HTERT RPE-1 (cell line): ENCODE data around the gene ZYX.
"Not testable (repeated sequence)": the region's sequence is repeated elsewhere in the genome, so short reads cannot be mapped to it uniquely, and the experiment has no call there.

ENCODE experiments used
- in situ Hi-C: fragments of 300-500 bp; cut with MboI; formaldehyde crosslinking; loops from 4 replicates; pipeline ENCODE4 v1.14.3; 2020; ENCODE audit warnings: low sequenced_read_pairs

The ZYX gene

GRCh38 chr7:143384661-143385631, 3.8 kb downstream of the ZYX start:
- in situ Hi-C loops: no loop called here

GRCh38 chr7:143385891-143386781, 5.0 kb downstream of the ZYX start:
- in situ Hi-C loops: no loop called here

- in situ Hi-C loops: no loop called here
Observed at GRCh38 chr7:143387156-143387975, 6.2 kb downstream of the ZYX start.

- in situ Hi-C loops: no loop called here
Observed at GRCh38 chr7:143388051-143388450, 6.9 kb downstream of the ZYX start.

- in situ Hi-C loops: no loop called here
Observed at GRCh38 chr7:143388491-143389101, 7.5 kb downstream of the ZYX start.

GRCh38 chr7:143389316-143390103, 8.4 kb downstream of the ZYX start:
- in situ Hi-C loops: no loop called here

- in situ Hi-C loops: no loop called here
Observed at GRCh38 chr7:143390104-143390772, 9.1 kb downstream of the ZYX start.

- in situ Hi-C loops: no loop called here
Observed at GRCh38 chr7:143390773-143391317, 9.7 kb downstream of the ZYX start.

- in situ Hi-C loops: no loop called here
Observed at GRCh38 chr7:143391462-143392404, 10.6 kb downstream of the ZYX start.

GRCh38 chr7:143392427-143392826, 11.3 kb downstream of the ZYX start:
- in situ Hi-C loops: not testable (repeated sequence)

- in situ Hi-C loops: no loop called here
Observed at GRCh38 chr7:143392875-143393266, 11.7 kb downstream of the ZYX start.

GRCh38 chr7:143393267-143394041, 12.3 kb downstream of the ZYX start:
- in situ Hi-C loops: no loop called here

- in situ Hi-C loops: no loop called here
Observed at GRCh38 chr7:143394068-143394467, 12.9 kb downstream of the ZYX start.

- in situ Hi-C loops: no loop called here
Observed at GRCh38 chr7:143394777-143395176, 13.6 kb downstream of the ZYX start.

GRCh38 chr7:143395187-143396149, 14.3 kb downstream of the ZYX start:
- in situ Hi-C loops: no loop called here

GRCh38 chr7:143396182-143396581, 15.0 kb downstream of the ZYX start:
- in situ Hi-C loops: no loop called here
